ENCODE measurements around the gene PLCL2.

- TF ChIP-seq POLR2A (IDR thresholded peaks at IDR 0.05) (no peak), CTCF (IDR thresholded peaks at IDR 0.05) (no peak)
Measured at GRCh38 chr3:16896094-16896627, 11.4 kb downstream of the PLCL2 start.
